Inflammatory macrophage (primary cell): ENCODE data around the gene ZBTB4.

ENCODE experiments used
- DNase-seq, 2 donors: peaks; one replicate each; pipeline ENCODE4 v3.0.0-alpha.2; 2020 to 2022

ZBTB4 gene

GRCh38 chr17:7440834-7441195, 38.6 kb downstream of the ZBTB4 start:
- DNase-seq, result no peak

GRCh38 chr17:7440113-7440833, 39.2 kb downstream of the ZBTB4 start:
- peak in 1 of 2 donors; percentile 27 for DNase-seq

GRCh38 chr17:7439462-7440112, 39.8 kb downstream of the ZBTB4 start, which contains the start of gene FGF11:
FGF11 (plus strand) TSS chr17:7439512; CDS start chr17:7439621, 109 bp downstream.
- DNase-seq, result no peak

GRCh38 chr17:7438656-7439460, 40.6 kb downstream of the ZBTB4 start:
- DNase-seq, result no peak

- DNase-seq, result peak; percentile 48 to 54
Observed at GRCh38 chr17:7437950-7438614, 41.3 kb downstream of the ZBTB4 start.

GRCh38 chr17:7437369-7437863, 42.0 kb downstream of the ZBTB4 start:
- no peak for DNase-seq

- peak; percentile 76 to 85 for DNase-seq
Observed at GRCh38 chr17:7436556-7437368, 42.7 kb downstream of the ZBTB4 start.

GRCh38 chr17:7435676-7436555, 43.5 kb downstream of the ZBTB4 start:
- DNase-seq, result peak; percentile 69 to 73

- no peak for DNase-seq
Observed at GRCh38 chr17:7432296-7432695, 47.1 kb downstream of the ZBTB4 start.

- no peak for DNase-seq
Observed at GRCh38 chr17:7431231-7431630, 48.2 kb downstream of the ZBTB4 start.

- DNase-seq, result no peak
Observed at GRCh38 chr17:7429722-7430121, 49.7 kb downstream of the ZBTB4 start.

GRCh38 chr17:7428557-7428956, 50.9 kb downstream of the ZBTB4 start, which contains the start of gene SPEM3:
SPEM3 (plus strand) TSS chr17:7428857; CDS start chr17:7428903, 46 bp downstream.
- no peak for DNase-seq

GRCh38 chr17:7427549-7427948, 51.9 kb downstream of the ZBTB4 start:
- DNase-seq, result no peak

- no peak for DNase-seq
Observed at GRCh38 chr17:7426896-7427489, 52.4 kb downstream of the ZBTB4 start.

GRCh38 chr17:7426203-7426863, 53.1 kb downstream of the ZBTB4 start:
- DNase-seq, result no peak

- no peak for DNase-seq
Observed at GRCh38 chr17:7425756-7426155, 53.7 kb downstream of the ZBTB4 start.

- DNase-seq, result no peak
Observed at GRCh38 chr17:7425316-7425715, 54.1 kb downstream of the ZBTB4 start, which contains the start of gene SPEM2. SPEM2 (plus strand) TSS chr17:7425616; CDS start chr17:7425689, 73 bp downstream.

GRCh38 chr17:7423679-7424078, 55.8 kb downstream of the ZBTB4 start:
- no peak for DNase-seq

GRCh38 chr17:7421186-7421585, 58.2 kb downstream of the ZBTB4 start:
- no peak for DNase-seq
